ENCODE measurements around the gene PTBP3. TPM values are rescaled to one million over a fixed set of nuclear protein-coding genes. Genes with fewer than 3 reads are reported as not detected.

The PTBP3 gene
- total RNA-seq, 1 donor from 2014 or later: 21.3 TPM

GRCh38 chr9:112310826-112311225, 22.6 kb downstream of the PTBP3 start:
- no peaks in the 10 kb centered on the region for H3K27me3 ChIP-seq
- H3K36me3 ChIP-seq: no peaks in the 10 kb centered on the region
- no peaks in the 10 kb centered on the region for H3K9me3 ChIP-seq
- intact Hi-C loops (cut with DNase I): no loop called here
- no peak for TF ChIP-seq CTCF (IDR thresholded peaks at IDR 0.05)
- H3K4me3 ChIP-seq: no peak overlapping the region
- no peaks in the 10 kb centered on the region for H3K4me1 ChIP-seq
- H3K27ac ChIP-seq: no peak overlapping the region
- DNase-seq (ENCODE audit: low spot score in 2 of 2): no peak

- Histone ChIP-seq H3K36me3 (no peaks in the 10 kb centered on the region), H3K9me3 (no peaks in the 10 kb centered on the region), H3K4me3 (no peak overlapping the region), H3K27me3 (no peaks in the 10 kb centered on the region), H3K27ac (no peak overlapping the region), H3K4me1 (no peaks in the 10 kb centered on the region)
- no peak for DNase-seq (ENCODE audit: low spot score in 2 of 2)
- TF ChIP-seq CTCF (IDR thresholded peaks at IDR 0.05): no peak
- intact Hi-C loops (cut with DNase I): no loop called here
Observed at GRCh38 chr9:112308588-112308987, 24.8 kb downstream of the PTBP3 start.

- Histone ChIP-seq H3K4me1 (peaks cover 3% of the 10 kb centered on the region in 2 donors), H3K36me3 (no peaks in the 10 kb centered on the region), H3K27me3 (no peaks in the 10 kb centered on the region), H3K4me3 (no peak overlapping the region), H3K9me3 (no peaks in the 10 kb centered on the region), H3K27ac (no peak overlapping the region)
- no peak for TF ChIP-seq CTCF (IDR thresholded peaks at IDR 0.05)
- intact Hi-C loops (cut with DNase I): no loop called here
- no peak for DNase-seq (ENCODE audit: low spot score in 2 of 2)
Observed at GRCh38 chr9:112301420-112301819, 32.0 kb downstream of the PTBP3 start.

DNA sequence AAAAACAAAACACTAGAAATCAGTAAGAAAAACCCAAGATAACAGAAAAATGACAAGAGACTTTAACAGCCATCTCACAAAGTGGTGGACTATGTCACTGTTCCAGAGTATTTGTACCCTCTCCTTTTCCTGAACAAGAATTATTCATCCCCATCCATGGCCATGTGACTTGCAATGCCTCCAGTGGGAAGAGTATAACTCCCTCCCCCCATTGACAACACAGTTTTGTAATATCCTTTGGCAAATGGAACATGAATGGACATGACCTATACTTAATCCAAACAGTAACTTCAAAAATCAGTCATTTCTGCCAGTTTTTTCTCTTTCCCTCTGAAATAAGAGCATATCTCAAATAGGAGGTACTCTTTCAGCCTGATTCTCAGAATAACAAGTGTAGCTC, 33.9 kb downstream of the PTBP3 start:
- intact Hi-C loops (cut with DNase I): no loop called here
- Histone ChIP-seq H3K36me3 (no peaks in the 10 kb centered on the region), H3K9me3 (no peaks in the 10 kb centered on the region), H3K4me1 (peaks cover 3% of the 10 kb centered on the region in 2 donors), H3K4me3 (no peak overlapping the region), H3K27me3 (no peaks in the 10 kb centered on the region), H3K27ac (no peak overlapping the region)
- DNase-seq (ENCODE audit: low spot score in 2 of 2): no peak
- no peak for TF ChIP-seq CTCF (IDR thresholded peaks at IDR 0.05)

DNA sequence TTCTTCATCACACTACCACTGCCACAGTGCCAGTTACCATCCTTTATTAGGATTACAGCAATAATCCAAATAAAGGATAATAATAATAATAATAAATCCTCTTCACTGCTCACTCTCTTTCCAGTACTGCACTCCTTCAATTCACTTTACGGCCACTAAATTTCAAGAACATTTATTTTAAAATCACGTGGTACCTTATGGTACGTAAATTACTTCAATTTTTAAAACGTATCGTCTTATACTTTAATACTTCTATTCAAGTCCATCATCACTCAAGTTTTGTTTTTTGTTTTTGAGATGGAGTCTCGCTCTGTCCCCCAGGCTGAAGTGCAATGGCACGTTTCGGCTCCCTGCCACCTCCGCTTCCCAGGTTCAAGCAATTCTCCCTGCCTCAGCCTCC, 36.5 kb downstream of the PTBP3 start:
- Histone ChIP-seq H3K9me3 (no peaks in the 10 kb centered on the region), H3K4me3 (no peak overlapping the region), H3K36me3 (peaks cover 0 to 6% of the 10 kb centered on the region in 2 donors), H3K27me3 (no peaks in the 10 kb centered on the region), H3K27ac (no peak overlapping the region), H3K4me1 (peaks cover 3% of the 10 kb centered on the region in 2 donors)
- no peak for TF ChIP-seq CTCF (IDR thresholded peaks at IDR 0.05)
- intact Hi-C loops (cut with DNase I): no loop called here
- DNase-seq (ENCODE audit: low spot score in 2 of 2): no peak

- no peak for DNase-seq (ENCODE audit: low spot score in 2 of 2)
Observed at GRCh38 chr9:112295174-112295573, 38.2 kb downstream of the PTBP3 start.

More at GRCh38 chr9:112295174-112295573, 38.2 kb downstream of the PTBP3 start:
- Histone ChIP-seq H3K4me1 (peaks cover 3% of the 10 kb centered on the region in 2 donors), H3K36me3 (peaks cover 0 to 6% of the 10 kb centered on the region in 2 donors), H3K27ac (no peak overlapping the region), H3K27me3 (no peaks in the 10 kb centered on the region), H3K9me3 (no peaks in the 10 kb centered on the region), H3K4me3 (no peak overlapping the region)
- intact Hi-C loops (cut with DNase I): no loop called here
- TF ChIP-seq CTCF (IDR thresholded peaks at IDR 0.05): no peak
